IPS-15b (cell line): Measurements from ENCODE around the gene LRG1.

Experiments used
- H3K27me3 ChIP-seq: one replicate; pipeline ENCODE4 v1.6.1; 2013; ENCODE audit warnings: low read length; ENCODE audit not compliant: control insufficient read depth, insufficient read depth
- H3K36me3 ChIP-seq: one replicate; pipeline ENCODE4 v1.6.1; 2013; ENCODE audit warnings: low read length; ENCODE audit not compliant: control insufficient read depth, insufficient read depth
- H3K4me1 ChIP-seq: one replicate; pipeline ENCODE4 v1.6.1; 2013; ENCODE audit warnings: mild to moderate bottlenecking, low read length; ENCODE audit not compliant: control insufficient read depth, insufficient read depth
- H3K4me3 ChIP-seq: one replicate; pipeline ENCODE4 v1.5.1; 2013; ENCODE audit warnings: low read depth, low read length
- H3K9ac ChIP-seq: one replicate; pipeline ENCODE4 v1.6.1; 2013; ENCODE audit warnings: low read depth, mild to moderate bottlenecking, low read length
- H3K9me3 ChIP-seq: one replicate; pipeline ENCODE4 v1.6.1; 2013; ENCODE audit warnings: mild to moderate bottlenecking, low read length; ENCODE audit not compliant: control insufficient read depth, insufficient read depth

LRG1 gene

DNA sequence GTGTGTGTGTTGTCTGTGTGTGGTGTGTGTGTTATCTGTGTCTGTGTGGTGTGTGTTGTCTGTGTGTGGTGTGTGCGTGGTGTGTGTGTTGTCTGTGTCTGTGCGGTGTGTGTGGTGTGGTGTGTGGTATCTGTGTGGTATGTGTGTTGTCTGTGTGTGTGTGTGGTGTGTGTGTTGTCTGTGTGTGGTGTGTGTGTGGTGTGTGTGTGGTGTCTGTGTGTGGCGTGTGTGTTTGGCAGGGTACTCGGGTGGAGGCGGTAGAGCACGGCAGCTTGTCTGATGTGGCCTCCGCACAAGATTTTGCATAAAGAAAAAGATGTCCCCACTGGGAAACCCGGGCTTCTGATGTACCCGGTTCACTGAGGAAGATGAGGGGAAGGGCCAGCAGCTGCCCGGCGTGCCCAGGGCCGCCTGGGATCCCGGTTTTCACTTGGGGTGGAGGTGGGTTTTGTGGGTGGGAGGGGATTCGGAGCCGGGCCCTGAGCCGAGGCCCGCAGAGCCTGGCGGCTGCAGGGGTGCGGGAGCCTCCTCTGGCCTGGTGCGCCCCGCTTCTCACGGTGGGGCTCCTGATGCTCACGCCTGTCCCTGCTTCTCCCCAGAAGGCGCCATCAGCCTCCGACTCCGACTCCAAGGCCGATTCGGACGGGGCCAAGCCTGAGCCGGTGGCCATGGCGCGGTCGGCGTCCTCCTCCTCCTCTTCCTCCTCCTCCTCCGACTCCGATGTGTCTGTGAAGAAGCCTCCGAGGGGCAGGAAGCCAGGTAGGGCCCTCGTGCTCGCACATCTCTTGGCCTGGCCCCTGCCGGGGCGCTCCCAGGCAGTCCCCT lies 46.5 kb downstream of the LRG1 start:
- Histone ChIP-seq H3K9ac (no peak overlapping the region), H3K4me3 (no peak overlapping the region), H3K36me3 (peaks cover 71% of the 10 kb centered on the region), H3K9me3 (no peaks in the 10 kb centered on the region), H3K27me3 (no peaks in the 10 kb centered on the region), H3K4me1 (no peaks in the 10 kb centered on the region)

DNA sequence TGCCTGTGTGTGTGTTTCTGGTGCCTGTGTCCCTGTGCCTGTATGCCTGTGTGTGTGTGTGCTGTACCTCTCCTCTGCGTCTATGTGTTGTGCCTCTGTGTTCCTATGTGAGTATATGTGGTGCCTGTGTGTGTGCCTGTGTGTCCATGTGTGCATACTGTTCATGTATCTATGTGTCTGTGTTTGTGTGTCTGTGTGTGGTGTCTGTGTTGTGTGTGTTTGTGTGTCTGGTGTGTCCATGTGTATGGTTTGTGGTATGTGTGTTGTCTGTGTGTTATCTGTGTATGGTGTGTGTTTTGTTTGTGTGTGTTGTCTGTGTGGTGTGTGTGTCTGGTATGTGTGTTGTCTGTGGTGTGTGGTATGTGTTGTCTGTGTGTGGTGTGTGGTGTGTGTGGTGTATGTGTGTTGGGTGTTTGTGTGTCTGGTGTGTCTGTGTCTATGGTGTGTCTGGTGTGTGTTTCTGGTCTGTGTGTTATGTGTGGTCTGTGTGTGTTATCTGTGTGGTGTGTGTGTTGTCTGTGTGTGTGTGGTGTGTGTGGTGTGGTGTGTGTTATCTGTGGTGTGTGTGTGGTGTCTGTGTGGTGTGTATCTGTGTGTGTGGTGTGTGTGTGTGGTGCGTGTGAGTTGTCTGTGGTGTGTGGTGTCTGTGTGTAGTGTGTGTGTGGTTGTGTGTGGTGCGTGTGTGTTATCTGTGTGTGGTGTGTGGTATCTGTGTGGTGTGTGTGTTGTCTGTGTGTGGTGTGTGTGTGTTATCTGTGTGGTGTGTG lies 47.3 kb downstream of the LRG1 start:
- H3K27me3 ChIP-seq = no peaks in the 10 kb centered on the region
- H3K9ac ChIP-seq = no peak overlapping the region
- H3K36me3 ChIP-seq = peaks cover 65% of the 10 kb centered on the region
- no peaks in the 10 kb centered on the region for H3K4me1 ChIP-seq
- no peak overlapping the region for H3K4me3 ChIP-seq
- no peaks in the 10 kb centered on the region for H3K9me3 ChIP-seq

DNA sequence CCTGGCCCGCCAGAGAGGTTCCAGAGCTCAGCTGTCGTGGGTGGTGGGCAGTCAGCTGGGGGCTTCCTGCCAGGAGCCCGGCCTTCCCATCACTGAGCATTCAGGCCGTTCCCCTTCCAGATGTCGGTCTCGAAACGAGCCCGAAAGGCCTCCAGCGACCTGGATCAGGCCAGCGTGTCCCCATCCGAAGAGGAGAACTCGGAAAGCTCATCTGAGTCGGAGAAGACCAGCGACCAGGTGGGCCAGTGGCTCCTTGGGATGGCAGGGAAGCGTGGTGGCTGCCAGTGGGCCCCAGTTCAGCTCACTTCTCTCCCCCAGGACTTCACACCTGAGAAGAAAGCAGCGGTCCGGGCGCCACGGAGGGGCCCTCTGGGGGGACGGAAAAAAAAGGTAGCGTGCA lies 48.4 kb downstream of the LRG1 start:
- Histone ChIP-seq H3K9ac (no peak overlapping the region), H3K4me3 (no peak overlapping the region), H3K4me1 (no peaks in the 10 kb centered on the region), H3K9me3 (no peaks in the 10 kb centered on the region), H3K36me3 (peaks cover 60% of the 10 kb centered on the region), H3K27me3 (no peaks in the 10 kb centered on the region)

DNA sequence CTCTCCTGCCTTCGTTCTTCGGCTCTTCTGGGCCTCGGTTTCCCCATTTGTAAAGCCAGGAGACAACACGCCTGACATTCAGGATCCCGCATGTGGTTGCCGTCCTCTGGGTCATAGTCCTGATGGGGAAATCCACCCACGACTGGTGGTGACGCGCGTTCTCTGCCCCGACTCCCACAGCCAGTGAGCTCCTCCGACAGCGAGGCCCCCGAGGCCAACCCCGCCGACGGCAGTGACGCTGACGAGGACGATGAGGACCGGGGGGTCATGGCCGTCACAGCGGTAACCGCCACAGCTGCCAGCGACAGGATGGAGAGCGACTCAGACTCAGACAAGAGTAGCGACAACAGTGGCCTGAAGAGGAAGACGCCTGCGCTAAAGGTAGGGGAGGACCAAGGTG lies 51.3 kb downstream of the LRG1 start:
- peaks cover 37% of the 10 kb centered on the region for H3K36me3 ChIP-seq
- H3K27me3 ChIP-seq = no peaks in the 10 kb centered on the region

DNA sequence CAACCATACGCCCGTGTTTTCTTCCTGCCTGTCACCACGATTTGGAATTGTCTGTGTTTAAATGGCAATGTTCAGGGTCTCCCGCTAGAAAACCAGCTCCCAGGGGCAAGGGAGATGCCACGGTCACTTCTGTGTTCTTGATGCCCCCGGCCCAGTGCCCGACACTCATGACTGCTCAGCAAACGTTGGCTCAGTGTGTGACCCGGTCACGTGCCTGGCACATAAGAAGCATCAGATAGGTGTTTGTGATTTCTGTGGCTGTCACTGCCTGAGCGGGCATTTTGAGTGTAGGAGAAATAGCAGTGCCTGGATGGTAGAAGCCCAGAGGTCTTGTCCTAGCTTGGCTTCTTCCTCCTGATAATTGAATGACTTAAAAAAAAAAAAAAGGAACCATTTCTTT lies 52.3 kb downstream of the LRG1 start:
- Histone ChIP-seq H3K9ac (no peak overlapping the region), H3K27me3 (no peaks in the 10 kb centered on the region), H3K9me3 (no peaks in the 10 kb centered on the region), H3K4me3 (no peak overlapping the region), H3K36me3 (peaks cover 37% of the 10 kb centered on the region), H3K4me1 (no peaks in the 10 kb centered on the region)

More for the DNA sequence above, 51.3 kb downstream of the LRG1 start:
- Histone ChIP-seq H3K9me3 (no peaks in the 10 kb centered on the region), H3K9ac (no peak overlapping the region), H3K4me1 (no peaks in the 10 kb centered on the region), H3K4me3 (no peak overlapping the region)
